NOMO-1 treated with DMSO at 0.1 percent for 48 hours (cell line): ENCODE results near the gene DGCR2.
"Not testable (repeated sequence)": the region's sequence is repeated elsewhere in the genome, so short reads cannot be mapped to it uniquely, and the experiment has no call there.

Experiments
- DNase-seq: peaks from one replicate; lab custom pipeline; 2025; ENCODE audit not compliant: unreplicated experiment; lab: John Stamatoyannopoulos, UW

DGCR2 gene

DNA sequence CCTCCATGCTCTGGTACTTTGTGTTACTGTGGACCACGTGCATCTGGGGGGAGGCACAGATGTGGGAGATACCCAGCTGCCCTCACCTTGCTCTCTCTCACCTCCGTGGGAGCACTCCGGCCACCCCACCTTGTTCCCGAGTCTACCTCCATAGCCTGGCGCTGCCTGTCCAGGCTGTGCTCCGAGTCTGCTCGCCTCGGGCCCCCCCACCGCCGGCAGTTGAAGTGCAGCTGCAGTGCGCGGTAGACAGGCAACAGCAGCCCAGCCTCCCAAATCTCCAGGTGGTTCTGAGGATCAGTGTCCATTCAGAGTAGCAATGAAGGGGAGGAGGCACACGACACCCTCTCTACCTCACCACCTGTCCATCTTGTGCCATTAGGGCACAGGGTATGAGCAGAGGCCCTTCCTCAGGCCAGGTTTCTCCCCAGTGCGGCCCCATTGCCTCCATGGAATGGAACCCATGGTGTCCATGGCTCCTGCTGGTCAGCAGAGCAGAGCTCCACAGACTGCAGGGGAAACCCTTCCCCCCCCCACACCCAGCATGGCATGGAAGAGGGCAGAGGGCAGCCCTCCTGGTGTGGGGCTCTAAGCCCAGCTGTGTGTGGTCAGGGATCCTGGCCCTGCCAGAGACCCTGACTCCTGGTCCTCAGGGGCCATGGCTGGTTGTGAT is 89.2 kb downstream of the DGCR2 start:
- DNase-seq: not testable (repeated sequence)

DNA sequence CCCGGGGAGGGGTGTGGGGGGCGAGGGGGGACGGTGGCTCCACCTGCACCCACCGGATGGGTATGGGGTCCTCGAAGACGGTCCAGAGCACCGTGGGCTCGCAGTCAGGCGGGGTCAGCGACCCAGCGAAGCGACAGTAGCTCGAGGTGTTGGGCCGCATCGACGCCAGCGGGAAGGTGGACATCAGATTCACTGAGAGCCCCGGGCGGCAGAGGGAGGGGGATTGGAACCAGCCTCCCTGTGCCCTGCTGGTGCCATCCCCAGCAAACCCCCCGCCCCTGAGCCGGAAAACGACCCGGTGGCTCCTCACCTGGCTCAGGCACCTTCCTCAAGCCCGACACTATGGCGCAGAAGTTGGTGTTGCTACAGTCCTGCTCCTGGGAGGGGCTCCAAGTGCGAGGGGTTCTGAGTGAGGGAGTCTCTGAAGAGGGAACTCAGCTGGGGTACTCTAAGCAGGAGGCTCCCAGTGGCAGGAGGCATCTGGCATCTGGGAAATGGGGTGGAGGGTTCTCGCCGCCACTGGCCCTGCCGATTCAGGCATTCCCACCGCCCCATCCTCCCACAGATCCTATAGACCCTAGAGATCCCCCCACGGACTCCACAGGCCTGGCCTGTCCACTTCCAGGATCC is 89.9 kb downstream of the DGCR2 start:
- DNase-seq: not testable (repeated sequence)

DNA sequence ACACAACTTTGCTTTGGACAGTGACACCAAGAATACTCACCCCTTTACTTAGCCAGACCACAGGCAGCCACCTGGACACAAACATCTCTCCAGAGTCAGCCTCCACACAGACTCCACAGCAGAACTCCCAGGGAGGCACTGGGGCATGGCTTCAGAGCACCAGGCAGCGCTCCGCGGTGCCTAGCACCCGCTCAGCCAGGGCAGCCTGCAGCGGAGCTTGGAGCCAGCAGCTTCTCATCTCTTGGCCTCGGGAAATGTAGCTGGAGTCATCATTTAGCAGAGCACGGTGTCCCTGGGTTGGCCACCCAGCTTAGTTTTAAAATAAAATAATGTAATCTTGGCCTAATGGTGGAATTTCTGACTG is 91.3 kb downstream of the DGCR2 start:
- not testable (repeated sequence) for DNase-seq

DNA sequence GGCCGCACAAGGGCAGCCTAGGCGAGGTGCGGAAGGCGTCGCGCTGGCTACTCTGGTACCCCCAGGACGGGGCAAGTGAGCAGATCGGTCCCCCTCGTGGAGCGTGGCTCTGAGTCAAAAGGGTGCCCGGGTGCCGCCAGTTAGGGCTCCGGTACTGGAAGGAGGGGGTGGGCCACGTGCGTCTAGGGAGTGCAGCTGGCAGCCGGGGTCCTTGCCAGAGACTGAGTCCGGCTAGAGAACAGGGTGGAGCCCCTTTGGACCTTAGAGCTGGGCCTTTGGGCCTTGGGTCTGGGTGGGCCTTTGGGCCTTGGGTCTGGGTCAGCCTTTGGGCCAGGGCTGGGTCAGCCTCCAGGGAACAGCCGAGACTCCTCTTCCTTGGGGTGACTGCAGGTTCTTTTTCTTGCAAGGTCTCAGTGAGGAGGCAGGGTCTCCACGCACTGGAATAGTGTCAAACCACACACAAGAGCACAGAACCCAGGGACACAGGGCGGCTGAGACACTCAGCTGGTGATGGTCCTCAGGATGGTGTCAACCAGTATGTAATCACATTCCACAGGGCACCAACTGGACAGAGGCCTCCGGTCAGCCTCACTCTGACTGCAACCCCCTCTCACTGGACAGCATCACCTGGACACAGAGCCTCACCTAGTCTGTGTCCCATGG is 91.9 kb downstream of the DGCR2 start:
- not testable (repeated sequence) for DNase-seq

DNA sequence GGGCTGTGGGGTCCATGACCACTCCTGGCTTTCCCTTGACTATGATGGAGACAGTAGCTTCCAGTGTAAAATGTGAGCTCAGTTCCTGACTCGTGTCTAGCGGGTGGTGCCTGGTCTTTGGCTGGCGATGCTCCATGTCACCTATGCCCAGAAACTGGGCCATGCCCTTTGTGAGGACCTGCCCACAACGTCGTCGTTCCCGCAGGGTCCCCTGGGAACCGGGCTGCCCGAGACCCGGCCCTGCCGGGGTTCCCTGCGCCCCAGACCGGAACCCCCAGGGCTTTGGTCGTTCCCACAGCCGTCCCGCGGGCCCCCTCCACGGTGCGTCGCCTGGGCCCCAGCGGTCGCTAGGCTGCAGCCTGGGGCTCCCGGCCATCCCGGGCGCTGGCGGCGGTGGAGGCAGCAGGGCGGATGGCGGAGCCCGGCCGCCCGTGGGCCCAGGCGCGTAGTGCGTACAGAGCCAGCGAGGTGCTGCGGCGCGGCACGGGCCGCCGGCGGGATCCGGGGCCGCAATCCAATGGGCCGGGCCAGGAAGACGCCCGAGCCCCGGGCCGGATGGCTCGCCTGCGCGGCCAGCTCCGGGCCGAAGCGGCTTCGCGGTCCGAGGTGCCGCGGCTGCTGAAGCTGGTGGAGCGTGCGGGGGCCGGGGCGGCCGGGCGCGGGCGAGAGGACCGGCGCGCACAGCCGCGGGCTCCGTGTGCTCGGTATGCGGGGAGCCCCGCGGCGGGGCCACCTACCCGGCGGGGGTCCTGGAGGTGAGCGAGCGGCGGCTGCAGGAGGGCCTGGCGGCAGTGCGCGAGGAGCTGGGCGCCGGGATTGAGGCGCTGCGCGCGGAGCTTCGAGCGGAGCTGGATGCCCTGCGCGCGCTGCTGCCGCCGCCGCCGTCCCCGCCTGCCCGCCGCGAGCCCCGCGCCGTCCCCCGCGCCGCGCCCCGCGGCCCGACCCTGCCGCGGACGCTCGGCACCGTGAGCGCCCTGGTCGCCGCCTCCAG is 92.8 kb downstream of the DGCR2 start:
- DNase-seq: not testable (repeated sequence)

DNA sequence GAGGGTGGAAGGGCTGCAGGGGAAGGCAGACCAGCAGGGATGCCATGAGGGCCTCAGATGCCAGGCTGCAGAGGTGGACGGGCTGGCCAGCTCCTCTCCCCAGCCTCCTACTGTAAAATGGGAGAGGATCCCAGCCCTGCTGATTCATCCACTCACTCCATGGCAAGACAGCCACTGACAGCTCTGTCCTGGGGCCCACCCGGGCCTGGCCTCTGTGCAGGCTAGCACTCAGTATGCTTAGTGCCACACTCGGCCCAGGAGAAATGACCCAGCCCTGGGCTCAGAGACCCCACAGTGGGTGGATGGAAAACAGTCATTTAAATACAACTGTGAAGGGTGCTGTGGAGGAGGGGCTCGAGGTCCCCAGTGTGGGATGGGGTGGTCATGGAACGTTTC is 94.2 kb downstream of the DGCR2 start:
- not testable (repeated sequence) for DNase-seq

DNA sequence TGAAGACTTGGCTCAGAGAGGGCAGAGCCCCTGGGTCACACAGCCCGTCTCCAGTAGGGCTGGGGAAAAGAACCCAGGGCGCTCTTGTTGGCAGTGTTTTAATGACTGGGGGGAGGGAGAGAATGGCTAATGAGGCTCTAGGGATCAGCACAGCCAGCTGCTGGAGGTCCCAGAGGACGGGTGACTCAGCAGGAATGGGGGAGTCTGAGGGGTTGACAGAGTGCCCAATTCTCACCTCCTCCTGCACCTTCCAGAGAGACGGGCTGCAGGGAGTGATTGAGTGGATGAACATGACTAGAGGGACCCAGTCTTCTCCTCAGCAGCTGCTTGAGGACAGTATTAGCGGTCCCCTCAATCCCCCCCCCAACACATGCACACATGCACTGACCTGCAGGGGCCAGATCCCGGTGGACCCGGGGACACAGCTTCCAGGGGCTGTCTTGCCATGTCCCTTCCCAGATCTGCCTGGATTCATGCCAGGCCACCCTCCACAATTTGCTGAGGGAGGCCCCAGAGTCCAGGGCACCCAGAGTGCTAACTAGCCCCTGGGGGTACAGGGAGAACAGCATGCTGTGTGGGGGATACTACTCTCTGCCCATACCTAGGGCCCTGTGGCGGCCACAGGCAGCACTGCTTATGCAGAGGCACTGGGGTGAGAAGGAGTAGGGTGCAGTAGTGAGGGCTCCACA is 94.7 kb downstream of the DGCR2 start:
- not testable (repeated sequence) for DNase-seq

DNA sequence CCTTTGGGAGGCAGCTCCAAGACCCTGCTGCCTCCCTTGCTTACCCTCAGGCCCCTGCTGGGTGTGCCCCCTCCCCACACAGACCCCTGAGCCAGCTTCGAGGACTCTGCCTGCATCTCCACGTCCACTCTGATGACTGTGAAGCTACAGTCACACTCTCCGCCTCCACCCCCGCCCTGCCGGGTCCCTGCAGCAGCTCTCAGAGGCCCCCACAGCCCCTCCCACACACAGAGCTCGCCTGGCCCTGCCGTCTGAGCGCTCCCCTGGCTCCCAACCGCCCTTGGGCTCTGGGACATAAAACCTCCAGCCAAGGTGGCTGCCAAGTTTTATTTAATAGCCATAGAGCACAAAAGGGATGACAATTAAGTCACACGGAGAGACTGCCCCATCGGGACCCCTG is 96.1 kb downstream of the DGCR2 start:
- DNase-seq: not testable (repeated sequence)

DNA sequence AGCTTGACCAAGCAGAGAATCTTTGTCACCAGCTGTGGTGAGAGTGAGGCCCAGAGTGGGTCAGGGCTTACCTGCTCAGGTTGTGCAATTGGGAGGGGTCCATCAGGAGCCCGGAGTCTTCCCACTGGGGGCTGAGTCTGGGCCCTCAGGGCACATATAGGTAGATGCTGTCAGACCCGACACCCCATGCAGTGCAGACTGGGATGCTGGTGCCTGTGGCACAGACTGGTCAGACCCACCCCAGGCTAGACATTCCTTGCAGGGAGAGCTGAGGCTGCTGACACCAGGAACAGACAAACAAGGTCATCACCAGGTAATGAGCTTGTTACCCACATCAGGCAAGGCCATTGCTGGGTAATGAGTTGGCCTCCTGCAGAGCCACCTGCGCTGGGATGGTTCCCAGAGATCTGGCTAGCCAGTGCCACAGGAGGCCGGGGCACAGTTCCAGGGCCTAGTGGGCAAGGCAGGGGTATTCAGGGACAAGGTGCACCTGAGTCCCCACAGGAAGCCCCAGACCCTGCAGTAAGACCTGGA is 97.2 kb downstream of the DGCR2 start:
- DNase-seq: not testable (repeated sequence)

DNA sequence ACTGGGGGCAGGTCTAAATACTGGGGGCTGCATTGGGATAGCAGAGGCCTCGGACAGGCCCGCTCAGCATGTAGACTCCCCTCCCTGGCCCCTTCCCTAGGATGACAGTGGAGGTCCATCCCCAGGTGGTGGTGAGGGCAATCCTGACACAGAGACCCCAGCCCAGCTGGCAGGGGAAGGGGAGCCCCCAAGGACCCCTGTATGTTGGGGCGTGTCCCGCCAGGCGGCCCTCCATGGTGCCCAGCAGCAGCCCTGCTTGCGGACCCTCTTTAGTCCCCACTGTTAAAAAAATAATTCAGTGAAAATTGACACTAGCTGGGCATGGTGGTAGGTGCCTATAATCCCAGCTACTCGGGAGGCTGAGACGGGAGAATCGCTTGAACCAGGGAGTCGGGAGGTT is 98.3 kb downstream of the DGCR2 start:
- DNase-seq: not testable (repeated sequence)

DNA sequence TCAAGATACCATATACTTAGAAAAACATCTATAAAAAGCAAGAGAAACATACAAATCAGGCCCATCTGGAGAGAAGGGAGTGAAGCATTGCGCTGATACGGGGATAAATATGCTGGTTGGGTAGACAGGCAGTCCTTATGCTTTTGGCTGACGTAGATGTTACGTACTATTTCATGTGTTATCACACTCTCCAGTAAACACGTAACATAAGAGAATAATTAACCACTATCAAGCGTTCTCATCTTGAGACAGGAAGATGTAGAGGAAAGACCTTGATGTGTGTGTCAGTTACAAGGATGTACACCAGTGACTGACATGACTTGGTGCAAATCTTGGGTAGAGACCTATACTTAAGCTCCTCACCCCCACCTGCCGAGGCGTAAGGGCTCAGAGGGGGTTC is 99.5 kb downstream of the DGCR2 start:
- DNase-seq: no peak

DNA sequence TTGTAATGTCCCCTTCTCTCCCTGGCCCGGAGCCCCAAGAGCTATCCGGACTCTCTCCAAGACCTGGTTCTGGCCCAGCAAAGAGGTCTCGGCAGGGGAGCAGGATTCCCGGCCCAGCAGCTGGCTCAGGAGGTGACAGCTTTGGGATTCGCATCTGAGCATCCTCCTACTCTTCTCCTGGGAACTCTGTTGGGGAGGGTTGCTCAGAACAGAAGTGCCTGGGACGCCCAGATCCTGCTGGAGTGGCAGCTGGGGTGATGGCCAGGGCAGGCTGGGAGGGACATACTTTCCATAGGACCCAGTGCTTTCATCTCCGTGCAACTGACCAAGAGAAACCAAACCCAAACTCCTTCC is 102.6 kb downstream of the DGCR2 start:
- DNase-seq: no peak

DNA sequence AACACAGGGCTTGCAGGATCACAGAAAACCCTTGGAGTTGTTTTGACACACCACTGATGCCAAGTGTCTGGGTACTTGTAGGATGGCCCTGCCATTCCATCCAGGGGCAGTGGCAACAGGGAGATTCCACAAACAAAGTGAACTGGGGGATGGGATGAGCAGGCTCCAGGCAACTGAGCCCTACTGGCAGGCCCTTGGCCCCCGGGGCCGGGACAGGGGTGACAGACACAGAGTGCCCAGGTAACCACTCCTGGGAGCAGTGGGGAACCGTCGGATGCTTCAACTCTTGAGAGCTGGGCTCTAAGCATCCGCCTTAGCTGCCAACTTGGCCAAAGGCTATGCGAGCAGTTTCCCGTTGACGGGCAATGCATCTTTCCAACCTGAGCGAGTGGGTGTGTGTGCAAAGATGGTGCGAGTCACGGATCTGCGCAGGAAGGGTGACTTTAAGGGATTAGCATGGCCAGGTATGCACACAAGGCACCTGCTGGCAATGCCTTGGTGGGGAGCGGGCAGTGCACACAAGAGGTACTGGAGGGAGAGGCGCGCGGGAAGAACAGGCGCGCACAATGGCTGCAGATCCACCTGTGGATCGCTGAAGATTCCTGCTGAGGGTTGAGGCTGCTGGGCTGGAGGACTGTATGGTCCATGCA is 103.1 kb downstream of the DGCR2 start:
- DNase-seq: no peak

DNA sequence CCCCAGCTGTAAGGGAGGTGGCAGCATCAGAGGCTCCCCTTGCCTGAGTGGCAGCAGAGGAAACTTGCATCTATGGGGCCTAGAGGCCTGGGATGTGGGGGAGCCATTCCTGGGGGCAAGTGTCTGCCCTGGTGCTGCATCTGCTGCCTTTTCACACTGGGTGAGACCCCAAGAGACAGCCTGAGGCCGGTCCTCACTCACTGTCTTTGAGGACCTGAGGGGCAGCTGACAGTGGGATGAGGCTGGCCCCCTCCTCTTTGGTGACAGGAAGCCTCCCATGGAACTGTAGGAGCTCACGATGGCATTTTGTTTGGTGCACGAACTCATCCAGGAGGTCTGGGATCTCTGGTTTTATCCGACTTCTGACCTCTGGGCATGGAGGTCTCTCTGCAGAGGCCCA is 104.0 kb downstream of the DGCR2 start:
- no peak for DNase-seq

DNA sequence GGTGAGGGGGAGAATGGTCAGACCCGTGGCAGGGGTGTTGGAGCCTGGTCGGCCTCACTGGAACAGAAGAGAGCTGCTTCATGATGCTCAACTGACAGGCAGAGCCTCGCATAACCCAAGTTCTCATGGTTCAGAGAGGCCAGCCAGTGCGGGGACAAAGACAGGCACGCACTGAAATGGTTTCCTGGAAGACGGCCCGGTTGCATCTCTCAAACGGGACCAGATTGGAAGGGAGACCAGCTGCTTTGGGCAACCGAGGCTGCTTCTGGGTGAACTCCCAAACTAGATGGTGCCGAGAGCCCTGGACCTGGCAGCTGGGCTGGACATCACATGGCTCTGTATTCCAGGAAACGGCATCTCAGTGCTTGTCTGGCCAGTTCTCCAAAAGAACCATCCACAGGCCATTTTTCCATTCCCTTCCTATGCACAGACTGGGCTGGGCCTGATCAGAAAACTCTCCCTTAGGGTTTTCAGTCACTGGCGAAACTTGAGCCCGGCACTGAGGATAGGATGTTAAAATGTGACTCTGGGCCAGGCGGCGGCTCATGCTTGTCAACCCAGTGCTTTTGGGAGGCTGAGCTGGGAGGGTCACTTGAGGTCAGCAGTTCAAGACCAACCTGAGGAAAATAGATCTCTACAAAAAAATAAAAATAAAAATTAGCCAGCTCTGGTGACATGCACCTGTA is 106.0 kb downstream of the DGCR2 start:
- DNase-seq: no peak

DNA sequence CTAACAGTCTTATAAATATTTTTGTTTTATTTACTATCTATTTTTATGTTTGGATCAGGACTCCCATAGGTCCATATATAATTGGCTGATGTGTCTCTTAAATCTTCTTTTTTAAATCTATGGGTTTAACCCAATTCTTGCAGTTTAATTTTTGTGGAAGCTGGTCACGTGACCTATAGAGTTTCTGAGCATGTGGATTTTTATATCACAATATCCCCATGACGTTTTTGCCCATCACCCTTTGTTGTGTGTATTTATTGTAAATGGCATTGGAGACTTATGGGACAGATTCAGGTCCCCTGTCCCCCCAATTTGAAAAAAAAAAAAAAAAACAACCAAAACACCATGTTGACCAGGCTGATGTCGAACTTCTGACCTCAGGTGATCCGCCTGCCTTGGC is 107.3 kb downstream of the DGCR2 start:
- no peak for DNase-seq

DNA sequence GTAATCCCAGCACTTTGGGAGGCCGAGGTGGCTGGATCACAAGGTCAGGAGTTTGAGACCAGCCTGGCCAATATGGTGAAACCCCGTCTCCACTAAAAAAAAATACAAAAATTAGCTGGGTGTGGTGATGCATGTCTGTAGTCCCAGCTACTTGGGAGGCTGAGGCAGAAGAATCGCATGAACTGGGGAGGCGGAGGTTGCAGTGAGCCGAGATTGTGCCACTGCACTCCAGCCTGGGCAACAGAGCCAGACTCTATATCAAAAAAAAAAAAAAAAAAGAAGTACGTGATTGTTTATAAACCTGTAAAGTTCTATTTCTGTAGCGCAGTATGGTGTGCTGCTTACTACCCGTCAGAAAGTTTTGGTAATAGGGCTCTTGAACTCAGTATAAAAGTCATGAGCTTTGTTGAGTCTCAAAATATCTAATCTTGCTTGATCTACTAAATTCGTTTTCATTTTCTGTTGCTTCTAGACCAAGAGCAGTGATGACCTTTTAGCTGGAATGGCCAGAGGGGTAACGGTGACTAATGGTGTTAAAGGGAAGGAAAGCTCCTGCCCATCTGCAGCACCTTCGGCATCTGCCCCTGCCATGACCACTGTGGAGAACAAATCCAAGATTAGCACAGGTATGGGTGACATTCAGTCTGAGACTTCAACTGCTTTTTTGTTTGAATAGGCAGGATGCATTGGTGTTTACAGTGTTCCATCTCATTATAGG is 108.2 kb downstream of the DGCR2 start:
- not testable (repeated sequence) for DNase-seq

DNA sequence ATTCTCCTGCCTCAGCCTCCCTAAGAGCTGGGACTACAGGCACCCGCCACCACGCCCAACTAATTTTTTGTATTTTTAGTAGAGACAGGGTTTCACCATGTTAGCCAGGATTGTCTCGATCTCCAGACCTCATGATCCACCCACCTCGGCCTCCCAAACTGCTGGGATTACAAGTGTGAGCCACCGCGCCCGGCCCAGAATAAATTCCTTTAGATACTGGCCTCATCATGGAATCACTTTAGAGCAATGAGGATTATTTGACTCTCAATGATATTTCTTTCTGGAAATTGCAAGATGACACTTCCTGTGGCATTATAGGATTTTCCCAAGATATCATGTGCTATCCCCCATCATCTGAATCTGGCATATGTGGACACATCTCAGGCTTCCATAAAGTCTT is 108.8 kb downstream of the DGCR2 start:
- not testable (repeated sequence) for DNase-seq
